Upper lobe of left lung (tissue), 4 donors: ENCODE results near the gene FBXL7.

Experiments used
- EP300 ChIP-seq, 4 donors: sonication (generic); formaldehyde crosslinking; IDR thresholded peaks; one replicate each; pipeline ENCODE4 v1.5.1; 2017; ENCODE audit warnings: antibody characterized with exemption in 4 of 4, control low read depth in 2 of 4
- POLR2A ChIP-seq, 4 donors: fragments of 450-650 bp; IDR thresholded peaks; one replicate each; pipeline ENCODE4 v1.5.1; 2016 to 2017; ENCODE audit warnings: antibody characterized with exemption in 4 of 4, mild to moderate bottlenecking in 2 of 4
- POLR2AphosphoS5 ChIP-seq, 2 donors: sonication (generic); formaldehyde crosslinking; IDR thresholded peaks; one replicate each; pipeline ENCODE4 v1.5.1; 2017; ENCODE audit warnings: antibody characterized with exemption in 2 of 2
- TF ChIP-seq, protein P1 (sequence below), 6 experiments: fragments of 450-650 bp in 4 of 6; fragments of 200-600 bp in 2 of 6; sonication (generic) in 2 of 6; IDR thresholded peaks; one replicate each; pipeline ENCODE4 v1.5.1; 2016 to 2019; ENCODE audit warnings: antibody characterized with exemption in 6 of 6

DNA sequence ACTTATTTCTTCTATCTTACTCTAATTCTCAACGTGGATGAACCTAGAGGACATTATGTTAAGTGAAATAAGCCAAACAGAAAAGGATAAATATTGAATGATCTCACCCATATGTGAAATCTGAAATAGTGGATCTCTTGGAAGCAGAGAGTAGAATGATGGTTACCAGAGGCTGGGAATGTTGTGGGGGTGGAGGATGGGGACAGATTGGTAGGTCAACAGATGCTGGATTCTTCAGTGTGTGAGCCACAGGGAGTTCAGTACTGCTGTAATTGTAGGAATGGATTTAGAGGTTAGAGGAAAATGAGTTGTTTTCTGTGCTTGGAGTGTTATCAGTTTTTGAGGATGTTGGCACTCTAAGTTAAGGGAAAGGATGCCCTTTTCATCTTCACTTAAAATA lies 190.6 kb downstream of the FBXL7 start:
- TF ChIP-seq POLR2AphosphoS5 (IDR thresholded peaks at IDR 0.05) = no peak
- TF ChIP-seq, protein P1, sequence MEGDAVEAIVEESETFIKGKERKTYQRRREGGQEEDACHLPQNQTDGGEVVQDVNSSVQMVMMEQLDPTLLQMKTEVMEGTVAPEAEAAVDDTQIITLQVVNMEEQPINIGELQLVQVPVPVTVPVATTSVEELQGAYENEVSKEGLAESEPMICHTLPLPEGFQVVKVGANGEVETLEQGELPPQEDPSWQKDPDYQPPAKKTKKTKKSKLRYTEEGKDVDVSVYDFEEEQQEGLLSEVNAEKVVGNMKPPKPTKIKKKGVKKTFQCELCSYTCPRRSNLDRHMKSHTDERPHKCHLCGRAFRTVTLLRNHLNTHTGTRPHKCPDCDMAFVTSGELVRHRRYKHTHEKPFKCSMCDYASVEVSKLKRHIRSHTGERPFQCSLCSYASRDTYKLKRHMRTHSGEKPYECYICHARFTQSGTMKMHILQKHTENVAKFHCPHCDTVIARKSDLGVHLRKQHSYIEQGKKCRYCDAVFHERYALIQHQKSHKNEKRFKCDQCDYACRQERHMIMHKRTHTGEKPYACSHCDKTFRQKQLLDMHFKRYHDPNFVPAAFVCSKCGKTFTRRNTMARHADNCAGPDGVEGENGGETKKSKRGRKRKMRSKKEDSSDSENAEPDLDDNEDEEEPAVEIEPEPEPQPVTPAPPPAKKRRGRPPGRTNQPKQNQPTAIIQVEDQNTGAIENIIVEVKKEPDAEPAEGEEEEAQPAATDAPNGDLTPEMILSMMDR (IDR thresholded peaks at IDR 0.05) = no peak
- no peak for TF ChIP-seq POLR2A (IDR thresholded peaks at IDR 0.05)
- no peak for TF ChIP-seq EP300 (IDR thresholded peaks at IDR 0.05)
